ENCODE data around the gene SLC17A9.
A peak's percentile ranks its signal among the peaks of the same experiment; 100 is the strongest.

SLC17A9 gene

GRCh38 chr20:62969939-62970306 lies 17.4 kb downstream of the SLC17A9 start:
- no peak for DNase-seq

GRCh38 chr20:62970307-62971210 lies 18.1 kb downstream of the SLC17A9 start:
- no peak for DNase-seq

GRCh38 chr20:62971211-62971949 lies 18.9 kb downstream of the SLC17A9 start:
- no peak for DNase-seq

GRCh38 chr20:62971950-62972844 lies 19.7 kb downstream of the SLC17A9 start:
- peak; percentile 39 for DNase-seq

- no peak for DNase-seq
Observed at GRCh38 chr20:62972845-62973745, 20.6 kb downstream of the SLC17A9 start.

- no peak for DNase-seq
Observed at GRCh38 chr20:62975251-62975760, 22.8 kb downstream of the SLC17A9 start.

- no peak for DNase-seq
Observed at GRCh38 chr20:62975812-62976508, 23.5 kb downstream of the SLC17A9 start.

GRCh38 chr20:62976886-62977285 lies 24.4 kb downstream of the SLC17A9 start:
- no peak for DNase-seq

- DNase-seq: peak; percentile 9
Observed at GRCh38 chr20:62977613-62978560, 25.4 kb downstream of the SLC17A9 start.

GRCh38 chr20:62978561-62978943 lies 26.0 kb downstream of the SLC17A9 start:
- DNase-seq: no peak

- no peak for DNase-seq
Observed at GRCh38 chr20:62979310-62979709, 26.8 kb downstream of the SLC17A9 start.

- no peak for DNase-seq
Observed at GRCh38 chr20:62979876-62980373, 27.4 kb downstream of the SLC17A9 start.

GRCh38 chr20:62980380-62980960 lies 28.0 kb downstream of the SLC17A9 start:
- peak; percentile 89 for DNase-seq

GRCh38 chr20:62980970-62981369 lies 28.5 kb downstream of the SLC17A9 start:
- DNase-seq: no peak

GRCh38 chr20:62982124-62983075 lies 29.9 kb downstream of the SLC17A9 start:
- DNase-seq: no peak

- no peak for DNase-seq
Observed at GRCh38 chr20:62983210-62983609, 30.7 kb downstream of the SLC17A9 start.

GRCh38 chr20:62984666-62985443 lies 32.3 kb downstream of the SLC17A9 start:
- peak; percentile 23 for DNase-seq
